Effector CD8-positive, alpha-beta T cell (primary cell): ENCODE data around the gene ZNF229.
"Not testable (repeated sequence)": the region's sequence is repeated elsewhere in the genome, so short reads cannot be mapped to it uniquely, and the experiment has no call there.

ENCODE experiments used
- DNase-seq: peaks from one replicate; lab custom pipeline; 2025; lab: John Stamatoyannopoulos, UW
- total RNA-seq, 4 experiments: gene quantifications; one replicate each; lab custom pipeline; 2026; lab: John Stamatoyannopoulos, UW

Gene ZNF229
- total RNA-seq, result 0 to 1.1 (median 0.52) reads per million in 4 experiments

DNA sequence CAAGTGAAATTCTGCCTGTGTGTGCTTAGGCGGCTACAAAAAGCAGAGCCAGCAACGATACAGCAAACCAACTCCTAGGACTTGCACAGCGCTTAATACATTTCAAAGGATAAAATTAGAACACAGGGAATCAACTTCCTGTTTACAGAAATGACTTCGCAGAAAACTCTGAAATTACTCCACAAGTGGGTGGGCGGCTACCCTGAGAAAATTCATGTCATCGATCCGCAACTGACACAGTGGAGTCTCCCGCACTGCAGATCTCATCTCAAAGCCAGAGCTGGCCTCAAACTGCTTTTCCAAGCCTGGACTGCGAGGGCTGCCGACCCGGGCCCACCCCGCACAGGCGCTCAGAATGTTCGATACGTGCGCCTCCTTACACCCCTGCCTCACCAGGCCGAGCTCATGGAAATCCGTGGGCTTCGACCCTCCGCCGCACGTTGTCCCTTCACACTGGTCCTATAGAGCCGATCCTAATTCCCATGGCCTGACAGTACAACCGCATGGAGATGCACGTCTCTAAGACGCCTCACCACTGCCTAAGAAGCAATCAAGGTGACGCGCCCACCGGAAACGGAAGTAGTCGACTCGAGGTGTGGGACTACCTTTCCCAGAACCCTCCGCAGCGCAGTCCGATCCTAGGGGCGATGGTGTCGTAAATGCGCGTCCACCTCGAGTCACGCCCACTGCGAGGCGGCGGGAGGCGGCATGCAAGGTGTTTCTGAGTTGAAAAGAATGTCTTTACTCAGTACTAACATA, at the start of gene ZNF229:
TSS of gene ZNF229 (minus strand) at position 557 of the 759 bp plus-strand sequence. CDS start 5,625 bp downstream, outside the sequence.
- peak; percentile 68 for DNase-seq

DNA sequence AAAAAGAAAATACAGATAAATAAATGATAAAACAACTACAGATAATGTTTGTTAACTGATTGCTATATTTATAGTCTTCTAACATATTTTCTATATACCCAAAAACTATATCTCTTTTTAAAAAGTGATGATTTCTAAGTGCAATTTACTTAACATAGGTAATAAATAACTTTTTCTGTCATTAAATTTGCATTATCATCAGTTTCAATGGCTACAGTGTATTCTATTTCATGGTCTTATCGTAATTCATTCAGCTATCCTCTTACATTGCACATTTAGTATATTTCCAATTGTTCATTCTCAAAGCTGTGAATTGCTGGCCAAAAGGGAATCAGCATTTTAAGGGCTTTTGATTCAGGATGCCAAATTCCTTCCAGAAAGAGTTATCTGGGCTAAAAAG, 48.4 kb upstream of the ZNF229 start:
- no peak for DNase-seq

DNA sequence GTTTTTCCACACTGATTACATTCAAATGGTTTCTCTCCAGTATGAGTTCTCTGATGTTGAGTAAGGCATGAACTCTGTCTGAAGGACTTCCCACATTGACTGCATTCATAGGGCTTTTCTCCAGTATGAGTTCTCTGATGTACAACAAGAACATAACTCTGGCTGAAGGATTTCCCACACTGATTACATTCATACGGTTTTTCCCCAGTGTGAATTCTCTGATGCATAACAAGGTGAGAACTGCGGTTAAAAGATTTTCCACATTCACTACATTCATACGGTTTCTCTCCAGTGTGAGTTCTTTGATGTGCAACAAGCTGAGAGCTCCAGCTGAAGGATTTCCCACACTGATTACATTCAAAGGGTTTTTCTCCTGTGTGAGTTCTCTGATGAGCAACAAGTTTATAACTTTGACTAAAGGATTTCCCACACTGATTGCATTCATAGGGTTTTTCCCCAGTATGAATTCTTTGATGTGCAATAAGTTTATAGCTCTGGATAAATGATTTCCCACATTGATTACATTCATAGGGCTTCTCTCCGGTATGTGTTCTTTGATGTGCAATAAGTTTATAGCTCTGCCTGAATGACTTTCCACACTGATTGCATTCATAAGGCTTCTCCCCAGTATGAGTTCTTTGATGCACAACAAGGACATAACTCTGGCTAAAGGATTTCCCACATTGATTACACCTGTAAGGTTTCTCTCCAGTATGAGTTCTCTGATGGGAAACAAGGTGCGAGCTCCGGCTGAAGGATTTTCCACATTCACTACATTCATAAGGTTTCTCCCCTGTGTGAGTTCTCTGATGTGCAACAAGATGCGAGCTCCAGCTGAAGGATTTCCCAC, 28.5 kb upstream of the ZNF229 start:
- no peak for DNase-seq

DNA sequence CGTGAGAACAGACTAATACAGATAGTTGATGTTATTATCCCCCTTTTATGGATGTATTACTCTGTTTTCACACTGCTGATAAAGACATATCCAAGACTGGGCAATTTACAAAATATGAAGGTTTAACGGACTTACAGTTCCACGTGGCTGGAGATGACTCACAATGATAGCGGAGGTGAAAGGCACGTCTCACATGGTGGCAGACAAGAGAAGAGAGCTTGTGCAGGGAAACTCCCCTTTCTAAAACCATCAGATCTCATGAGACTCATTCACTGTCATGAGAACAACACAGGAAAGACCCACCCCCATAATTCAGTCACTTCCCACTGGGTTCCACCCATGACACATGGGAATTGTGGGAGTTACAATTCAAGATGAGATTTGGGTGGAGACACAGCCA, 20.5 kb upstream of the ZNF229 start:
- not testable (repeated sequence) for DNase-seq

DNA sequence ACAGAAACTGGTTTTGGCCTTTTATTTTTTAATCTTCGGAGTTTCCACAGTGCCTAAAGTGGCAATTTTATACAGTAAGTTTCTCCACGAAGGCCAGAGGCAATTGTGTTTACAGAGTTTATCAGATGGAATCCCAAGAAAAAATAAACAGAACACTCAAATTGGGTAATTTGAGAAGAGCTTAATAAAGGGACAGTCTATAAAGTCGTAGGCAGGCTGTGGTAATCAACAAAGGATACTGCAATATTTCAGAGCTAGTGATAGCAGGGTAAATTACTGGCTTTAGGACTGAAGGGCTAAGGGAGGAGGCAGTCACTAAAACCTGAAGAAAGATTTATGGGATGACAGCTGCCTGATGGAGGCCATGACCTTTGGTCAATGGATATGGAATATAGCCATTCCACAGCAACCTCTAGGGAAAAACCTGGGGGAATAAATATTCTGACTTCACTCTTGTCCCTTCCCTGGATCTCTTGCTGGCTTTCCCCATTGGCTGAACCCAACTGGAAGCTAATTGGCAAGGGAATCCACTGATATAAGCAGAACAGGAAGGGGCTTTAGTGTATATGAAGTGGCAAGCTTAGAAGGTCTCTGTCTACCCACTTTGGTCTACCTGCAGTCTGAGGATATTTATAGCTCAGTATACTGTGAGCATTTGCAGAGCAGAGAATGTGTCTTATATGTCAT, 14.5 kb upstream of the ZNF229 start:
- DNase-seq, result not testable (repeated sequence)

DNA sequence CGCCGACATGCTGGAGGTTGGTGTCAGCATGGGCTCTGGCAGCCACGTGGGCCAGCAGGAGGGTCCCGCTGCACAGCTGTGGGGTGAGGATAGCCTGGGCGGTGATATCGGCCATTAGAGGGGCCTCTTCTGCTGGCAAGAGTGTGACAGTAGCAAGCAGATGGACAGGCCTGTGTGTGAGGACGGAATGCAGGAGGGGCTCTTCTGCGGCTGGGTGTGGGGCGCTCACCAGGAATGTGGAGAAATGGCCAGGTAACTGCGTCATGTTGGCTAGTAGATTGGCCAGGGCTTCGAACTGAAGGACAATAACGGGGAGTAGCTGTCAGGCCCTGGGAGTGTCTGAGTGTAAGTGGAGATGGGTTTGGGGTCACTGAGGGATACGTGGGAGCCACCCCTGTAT, 7.7 kb upstream of the ZNF229 start:
- not testable (repeated sequence) for DNase-seq

DNA sequence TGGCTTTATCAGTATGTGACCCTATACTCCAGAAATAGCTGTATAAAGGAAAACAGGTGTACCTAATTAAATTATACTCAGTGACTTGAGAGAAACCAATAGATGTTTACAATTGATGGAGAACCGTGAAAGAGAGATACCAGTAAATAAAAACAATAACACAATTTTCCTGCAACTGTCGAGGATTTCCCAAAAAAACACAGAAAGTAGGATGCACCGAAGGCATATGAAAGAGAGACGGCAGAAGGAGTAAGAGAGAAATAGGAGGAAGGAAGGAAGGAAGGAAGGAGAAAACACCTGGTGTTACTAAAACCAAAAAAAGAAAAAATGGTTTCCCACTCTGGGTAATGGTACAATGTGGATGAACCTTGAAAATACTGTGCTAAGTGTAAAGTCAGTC, 6.8 kb upstream of the ZNF229 start:
- DNase-seq, result no peak

DNA sequence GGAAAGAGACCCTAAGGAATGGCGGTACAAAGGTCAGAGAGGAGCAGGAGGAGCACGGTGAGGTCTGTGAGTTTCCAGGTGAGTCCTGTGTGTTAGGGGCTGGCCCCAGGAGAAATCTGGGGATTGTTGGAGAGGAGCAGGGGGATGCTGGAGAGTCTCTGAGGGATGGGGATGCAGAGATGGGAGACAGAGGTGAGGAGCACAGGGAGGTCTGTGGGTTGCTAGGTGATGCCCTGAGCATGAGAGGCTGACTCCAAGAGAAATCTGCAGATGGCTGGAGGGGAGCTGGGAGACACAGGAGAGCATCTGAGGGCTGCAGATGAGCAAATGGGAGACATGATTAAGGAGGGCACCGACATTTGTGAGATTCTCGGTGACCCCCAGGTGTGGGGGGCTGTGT, 4.1 kb upstream of the ZNF229 start:
- DNase-seq, result no peak

DNA sequence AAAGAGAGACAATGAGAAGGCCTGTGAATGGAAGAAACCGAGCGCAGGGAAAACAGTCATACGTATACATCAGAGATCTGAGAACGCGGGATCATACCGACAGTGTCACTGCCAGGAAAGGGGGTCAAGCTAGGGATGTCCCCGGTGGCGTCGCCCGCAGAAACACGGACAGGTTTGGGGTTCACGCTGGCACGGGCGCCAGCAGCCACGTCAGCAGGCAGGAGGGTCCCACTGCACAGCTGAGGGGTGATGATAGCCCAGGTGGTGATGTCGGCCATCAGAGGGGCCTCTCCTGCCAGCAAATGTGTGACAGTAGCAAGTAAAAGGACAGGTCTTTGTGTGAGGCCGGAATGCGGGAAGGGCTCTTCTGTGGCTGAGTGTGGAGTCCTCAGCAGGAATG, 3.4 kb upstream of the ZNF229 start:
- no peak for DNase-seq

DNA sequence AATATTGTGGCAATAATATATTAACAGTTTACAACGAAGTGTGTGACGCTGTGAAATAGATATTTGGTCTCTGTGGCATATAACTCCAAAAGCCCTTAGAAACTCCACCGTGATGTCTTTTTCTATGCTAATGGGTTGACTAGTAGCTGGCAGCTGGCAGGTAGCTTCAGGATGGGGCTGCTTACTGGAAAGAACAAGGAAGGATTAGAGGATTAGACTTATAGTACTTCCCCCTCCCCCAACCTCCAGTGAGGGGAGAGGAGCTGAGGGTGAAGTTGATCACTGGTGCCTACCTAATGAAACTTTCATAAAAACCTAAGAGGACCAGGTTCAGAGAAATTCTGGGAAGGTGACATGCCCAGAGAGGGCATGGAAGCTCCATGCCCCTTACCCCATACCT, 9.8 kb downstream of the ZNF229 start:
- DNase-seq, result no peak

DNA sequence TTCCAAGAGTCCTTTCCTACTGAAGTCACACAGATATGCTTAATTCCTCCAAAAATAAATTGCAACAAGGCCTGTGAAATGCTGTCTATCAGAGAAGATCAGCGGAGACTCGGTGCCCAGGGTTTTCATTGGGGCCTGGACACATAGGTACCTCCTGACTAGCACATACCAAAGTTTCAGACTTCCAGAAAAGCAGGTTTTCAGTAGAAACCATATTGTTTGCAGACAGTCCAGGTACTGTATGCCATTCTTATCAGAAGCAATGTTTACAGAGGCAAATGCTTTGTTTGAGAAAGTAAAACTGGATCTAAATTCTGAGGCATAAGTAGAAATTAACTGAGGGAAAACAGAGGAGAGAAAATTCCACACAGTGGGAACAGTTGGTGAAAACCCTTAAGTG, 12.8 kb downstream of the ZNF229 start:
- DNase-seq, result no peak

DNA sequence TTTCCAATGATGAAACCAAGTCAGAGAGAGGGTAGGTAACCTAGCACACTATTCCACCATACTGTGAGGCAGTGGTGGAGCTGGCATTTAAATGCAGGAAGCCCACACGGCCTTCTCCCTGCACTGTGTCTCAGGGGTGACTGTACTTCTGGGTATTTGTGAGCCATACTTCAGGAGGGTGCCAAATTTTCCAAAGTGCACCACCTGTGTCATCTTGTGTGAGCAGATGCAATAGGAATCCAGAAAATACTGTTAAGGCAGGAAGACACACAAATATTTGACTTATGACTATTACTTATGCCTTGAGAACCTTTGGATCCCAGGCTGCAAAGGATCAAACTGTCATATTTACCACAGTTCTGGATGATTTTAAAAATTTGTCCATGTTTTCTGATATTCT, 17.3 kb downstream of the ZNF229 start:
- DNase-seq, result no peak

DNA sequence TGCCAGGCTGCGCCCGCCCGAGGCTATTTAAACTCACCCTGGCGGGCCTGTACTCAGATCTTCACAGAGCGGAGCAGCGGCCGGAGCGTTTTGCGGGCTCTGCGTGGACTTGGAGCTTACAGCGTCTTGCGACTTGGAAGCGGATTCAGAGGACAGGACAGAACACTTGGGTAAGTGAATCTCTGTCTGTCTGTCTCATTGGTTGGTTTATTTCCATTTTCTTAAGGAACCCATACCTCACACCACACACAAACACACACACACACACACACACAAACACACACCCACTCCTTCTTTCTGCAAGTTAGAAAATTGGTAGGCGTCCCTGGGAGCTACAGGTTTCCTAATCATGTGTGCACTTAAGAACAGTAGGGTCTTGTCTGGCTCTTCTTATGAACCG, 32.7 kb downstream of the ZNF229 start:
- DNase-seq, result not testable (repeated sequence)

DNA sequence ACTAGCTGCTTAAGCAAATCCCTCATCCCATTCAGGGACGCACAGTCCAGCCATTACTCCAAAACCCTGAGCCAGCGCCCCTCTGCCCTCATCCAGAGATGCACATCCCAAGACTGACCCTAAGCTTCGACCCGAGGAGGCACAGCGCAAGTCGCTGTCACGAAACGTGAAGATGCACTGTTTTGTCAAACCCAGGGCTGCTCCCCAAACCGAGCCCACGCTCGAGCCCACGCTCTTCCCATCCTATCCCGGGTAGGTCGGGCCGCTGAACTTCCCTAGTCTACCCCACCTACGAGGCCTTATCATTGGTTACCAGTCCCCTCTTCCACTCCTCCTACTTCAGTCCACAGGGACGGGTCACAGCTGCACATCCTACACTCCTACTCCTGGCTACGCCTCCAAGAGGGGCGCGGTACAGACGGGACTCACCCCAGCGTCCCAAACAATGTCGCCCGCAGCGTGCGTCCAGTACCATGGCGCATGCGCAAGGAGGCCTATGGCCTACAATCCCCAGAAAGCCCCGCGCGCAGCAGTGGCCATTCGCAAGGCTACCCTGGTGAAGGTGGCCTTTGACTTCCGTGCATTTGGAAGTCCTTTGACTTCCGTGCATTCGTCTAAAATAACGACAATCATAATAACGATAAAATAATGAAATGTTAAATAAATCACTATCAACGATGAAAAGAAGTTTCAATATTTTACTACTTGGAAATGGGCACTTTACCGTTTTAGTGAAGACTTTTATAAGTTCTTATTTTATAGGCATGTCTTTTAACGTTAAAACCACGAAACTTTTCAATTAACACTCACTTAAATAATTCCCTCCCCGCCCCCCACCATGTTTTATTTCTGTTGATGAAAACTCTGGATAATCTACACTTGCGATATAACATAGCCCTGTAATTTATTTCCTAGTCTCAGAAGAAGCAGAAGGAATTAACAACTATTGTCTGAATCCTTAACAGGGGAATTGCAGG, 46.8 kb downstream of the ZNF229 start, which contains the start of gene ZNF285:
TSS of gene ZNF285 (minus strand) at position 470 of the 977 bp plus-strand sequence. CDS start 4,395 bp downstream, outside the sequence.
- DNase-seq, result no peak

DNA sequence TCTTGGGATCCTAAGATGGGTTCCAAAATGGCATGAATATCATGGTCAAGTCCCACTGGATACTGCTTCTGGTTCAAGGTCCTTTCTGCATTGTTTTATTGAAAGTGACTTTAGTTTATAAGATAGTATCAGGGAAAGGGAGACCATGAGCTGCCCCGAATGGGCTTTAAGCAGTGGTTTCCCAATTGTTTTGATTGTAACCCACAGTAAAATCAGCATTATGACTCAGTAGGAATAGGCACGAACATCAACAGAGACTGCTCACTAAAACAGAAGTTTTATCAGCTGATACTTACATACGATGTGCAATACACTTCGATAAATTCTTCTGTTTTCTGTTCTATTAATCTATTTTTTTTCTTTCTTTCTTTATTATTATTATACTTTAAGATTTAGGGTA, 59.0 kb downstream of the ZNF229 start:
- not testable (repeated sequence) for DNase-seq
